ENCODE measurements around the gene OR6V1. TPM values are rescaled to one million over a fixed set of nuclear protein-coding genes. Genes with fewer than 3 reads are reported as not detected.

OR6V1 gene
- total RNA-seq, 2 donors from 2014 or later, result not detected

GRCh38 chr7:143015084-143015483 is 37.1 kb upstream of the OR6V1 start:
- no peak for ATAC-seq (ENCODE audit: insufficient number of reproducible peaks, low FRiP score, low read depth)
- Histone ChIP-seq H3K27me3 (replicated peaks; ENCODE audit: insufficient read depth) (no peaks in the 10 kb centered on the region), H3K4me3 (no peak overlapping the region), H3K9me3 (no peaks in the 10 kb centered on the region), H3K4me1 (ENCODE audit: control insufficient read depth in 1 of 2, low read depth in 2 of 2) (peaks cover 0 to 11% of the 10 kb centered on the region in 2 donors), H3K27ac (no peak overlapping the region), H3K36me3 (no peaks in the 10 kb centered on the region)
- no peak for TF ChIP-seq CTCF (IDR thresholded peaks at IDR 0.05)
- DNase-seq (ENCODE audit: low spot score), result no peak

- ATAC-seq (ENCODE audit: insufficient number of reproducible peaks, low FRiP score, low read depth) (no peak), DNase-seq (ENCODE audit: low spot score) (no peak)
- no peak for TF ChIP-seq CTCF (IDR thresholded peaks at IDR 0.05)
- no peak overlapping the region for H3K27ac ChIP-seq
- H3K4me3 ChIP-seq, result no peak overlapping the region
- H3K36me3 ChIP-seq, result no peaks in the 10 kb centered on the region
- no peaks in the 10 kb centered on the region for H3K9me3 ChIP-seq
- peaks cover 0 to 11% of the 10 kb centered on the region in 2 donors for H3K4me1 ChIP-seq (ENCODE audit: control insufficient read depth in 1 of 2, low read depth in 2 of 2)
- no peaks in the 10 kb centered on the region for H3K27me3 ChIP-seq (replicated peaks; ENCODE audit: insufficient read depth)
Observed at GRCh38 chr7:143015926-143016490, 36.1 kb upstream of the OR6V1 start.

- Histone ChIP-seq H3K36me3 (no peaks in the 10 kb centered on the region), H3K9me3 (no peaks in the 10 kb centered on the region), H3K27ac (no peak overlapping the region), H3K4me1 (ENCODE audit: control insufficient read depth in 1 of 2, low read depth in 2 of 2) (peaks cover 0 to 11% of the 10 kb centered on the region in 2 donors), H3K4me3 (no peak overlapping the region), H3K27me3 (replicated peaks; ENCODE audit: insufficient read depth) (no peaks in the 10 kb centered on the region)
- ATAC-seq (ENCODE audit: insufficient number of reproducible peaks, low FRiP score, low read depth), result no peak
- DNase-seq (ENCODE audit: low spot score), result no peak
- no peak for TF ChIP-seq CTCF (IDR thresholded peaks at IDR 0.05)
Observed at GRCh38 chr7:143016996-143017395, 35.1 kb upstream of the OR6V1 start.

- no peaks in the 10 kb centered on the region for H3K9me3 ChIP-seq
- ATAC-seq (ENCODE audit: insufficient number of reproducible peaks, low FRiP score, low read depth), result no peak
- H3K4me3 ChIP-seq, result no peak overlapping the region
- H3K27ac ChIP-seq, result no peak overlapping the region
- no peak for DNase-seq (ENCODE audit: low spot score)
- H3K36me3 ChIP-seq, result no peaks in the 10 kb centered on the region
- no peak for TF ChIP-seq CTCF (IDR thresholded peaks at IDR 0.05)
- H3K4me1 ChIP-seq (ENCODE audit: control insufficient read depth in 1 of 2, low read depth in 2 of 2), result peaks cover 0 to 4% of the 10 kb centered on the region in 2 donors
- no peaks in the 10 kb centered on the region for H3K27me3 ChIP-seq (replicated peaks; ENCODE audit: insufficient read depth)
Observed at GRCh38 chr7:143018931-143019330, 33.2 kb upstream of the OR6V1 start.

GRCh38 chr7:143023047-143023446 is 29.1 kb upstream of the OR6V1 start:
- Histone ChIP-seq H3K27ac (no peak overlapping the region), H3K4me1 (ENCODE audit: control insufficient read depth in 1 of 2, low read depth in 2 of 2) (no peaks in the 10 kb centered on the region), H3K27me3 (replicated peaks; ENCODE audit: insufficient read depth) (no peaks in the 10 kb centered on the region), H3K9me3 (no peaks in the 10 kb centered on the region), H3K4me3 (no peak overlapping the region), H3K36me3 (no peaks in the 10 kb centered on the region)
- no peak for TF ChIP-seq CTCF (IDR thresholded peaks at IDR 0.05)
- ATAC-seq (ENCODE audit: insufficient number of reproducible peaks, low FRiP score, low read depth) (no peak), DNase-seq (ENCODE audit: low spot score) (no peak)
